SK-N-SH (cell line): ENCODE measurements around the gene LGR6. TPM values are rescaled to one million over a fixed set of nuclear protein-coding genes. Genes with fewer than 3 reads are reported as not detected.

Source experiments
- CTCF ChIA-PET: fragments of 300-600, 350-600 bp; formaldehyde crosslinking; extraction: SDS; loops from one replicate; lab custom pipeline; 2021; lab: Yijun Ruan, JAX
- POLR2A ChIA-PET: fragments of 350-600 bp; sonication (Branson Sonifier 250); formaldehyde crosslinking; extraction: SDS; loops from one replicate; lab custom pipeline; 2020; ENCODE audit warnings: antibody characterized with exemption, inconsistent platforms; lab: Yijun Ruan, JAX
- DNase-seq: peaks from one replicate; pipeline ENCODE4 v3.0.0; 2012
- H2AFZ ChIP-seq: fragments of 200-600 bp; sonication (generic); 2 replicates; pipeline ENCODE4 v1.8.1; 2016; ENCODE audit warnings: antibody characterized with exemption, mild to moderate bottlenecking, low read depth
- H3F3A ChIP-seq: fragments of 200-600 bp; sonication (generic); replicated peaks from 2 replicates; pipeline ENCODE3; 2016; ENCODE audit warnings: antibody characterized with exemption, mild to moderate bottlenecking; ENCODE audit not compliant: insufficient read depth
- H3K27ac ChIP-seq, 2 experiments: fragments of 200-500 bp in 1 of 2; fragments of 200-600 bp in 1 of 2; sonication (Bioruptor generic) in 1 of 2; sonication (generic), shearing (Covaris generic) in 1 of 2; 2 replicates each; pipeline versions ENCODE4 v1.5.1 to v1.6.1; 2014 to 2016; ENCODE audit warnings: low read depth in 2 of 2, inconsistent platforms in 1 of 2, low read length in 1 of 2, mild to moderate bottlenecking in 1 of 2, mixed read lengths in 1 of 2
- H3K27me3 ChIP-seq: fragments of 200-600 bp; sonication (generic), shearing (Covaris generic); 2 replicates; pipeline ENCODE4 v1.6.1; 2016; ENCODE audit warnings: mixed run types; ENCODE audit not compliant: insufficient read depth
- H3K36me3 ChIP-seq, 2 experiments: fragments of 200-500 bp in 1 of 2; fragments of 200-600 bp in 1 of 2; sonication (Bioruptor generic) in 1 of 2; sonication (generic) in 1 of 2; replicated peaks in 1 of 2; 2 replicates each; pipeline versions ENCODE3 to v1.5.1; 2014 to 2016; ENCODE audit warnings: low read length in 1 of 2, mild to moderate bottlenecking in 1 of 2; ENCODE audit not compliant: insufficient read depth in 2 of 2, control insufficient read depth in 1 of 2
- H3K4me1 ChIP-seq, 2 experiments: fragments of 200-500 bp in 1 of 2; fragments of 200-600 bp in 1 of 2; sonication (Bioruptor generic) in 1 of 2; sonication (generic), shearing (Covaris generic) in 1 of 2; 2 replicates each; pipeline versions ENCODE4 v1.5.1 to v1.6.1; 2014 to 2016; ENCODE audit warnings: low read depth in 1 of 2, low read length in 1 of 2, mixed run types in 1 of 2; ENCODE audit not compliant: insufficient read depth in 2 of 2, control insufficient read depth in 1 of 2
- H3K4me2 ChIP-seq: fragments of 200-600 bp; sonication (generic), shearing (Covaris generic); 2 replicates; pipeline ENCODE4 v1.6.1; 2017; ENCODE audit warnings: mixed run types
- H3K4me3 ChIP-seq, 2 experiments: fragments of 200-500 bp in 1 of 2; fragments of 200-600 bp in 1 of 2; sonication (Bioruptor generic) in 1 of 2; sonication (generic), shearing (Covaris generic) in 1 of 2; 2 replicates each; pipeline versions ENCODE4 v1.5.1 to v1.8.1; 2014 to 2016; ENCODE audit warnings: low read depth in 2 of 2, inconsistent platforms in 1 of 2, low read length in 1 of 2, mild to moderate bottlenecking in 1 of 2, mixed read lengths in 1 of 2, moderate library complexity in 1 of 2
- H3K79me2 ChIP-seq: fragments of 200-600 bp; sonication (generic); 2 replicates; pipeline ENCODE4 v1.8.1; 2017; ENCODE audit warnings: mild to moderate bottlenecking; ENCODE audit not compliant: insufficient read depth
- H3K9ac ChIP-seq: fragments of 200-600 bp; sonication (generic); 2 replicates; pipeline ENCODE4 v1.6.1; 2017; ENCODE audit warnings: mixed run types
- H3K9me2 ChIP-seq: fragments of 200-600 bp; sonication (generic); 2 replicates; pipeline ENCODE4 v1.6.1; 2017; ENCODE audit warnings: mixed run types
- H3K9me3 ChIP-seq: fragments of 200-600 bp; sonication (generic); 2 replicates; pipeline ENCODE4 v1.6.1; 2017; ENCODE audit warnings: mixed run types, mild to moderate bottlenecking, moderate library complexity
- H4K20me1 ChIP-seq: fragments of 200-600 bp; sonication (generic); 2 replicates; pipeline ENCODE4 v1.6.1; 2017; ENCODE audit warnings: mild to moderate bottlenecking, mixed run types; ENCODE audit not compliant: insufficient read depth
- FOXJ3 ChIP-seq: sonication (generic); formaldehyde crosslinking; IDR thresholded peaks from 2 replicates; pipeline ENCODE4 v1.5.1; 2020; ENCODE audit warnings: mild to moderate bottlenecking, missing genetic modification reagents
- GATA2 ChIP-seq: sonication (generic); formaldehyde crosslinking; IDR thresholded peaks from 2 replicates; pipeline ENCODE4 v1.5.0; 2020; ENCODE audit warnings: mild to moderate bottlenecking, missing genetic modification reagents
- JUND ChIP-seq: IDR thresholded peaks from 2 replicates; pipeline ENCODE4 v1.4.0; 2012
- NFIC ChIP-seq: IDR thresholded peaks from 2 replicates; pipeline ENCODE4 v1.4.0; 2012; ENCODE audit warnings: borderline replicate concordance
- RAD21 ChIP-seq: IDR thresholded peaks from 2 replicates; pipeline ENCODE4 v1.6.1; 2012; ENCODE audit warnings: mild to moderate bottlenecking, low read length
- RCOR1 ChIP-seq: fragments of 150-350 bp; IDR thresholded peaks from 2 replicates; pipeline ENCODE4 v1.6.1; 2017; ENCODE audit warnings: antibody characterized with exemption, low read length
- RXRA ChIP-seq: IDR thresholded peaks from 2 replicates; pipeline ENCODE4 v1.4.0; 2012; ENCODE audit warnings: low read depth, mild to moderate bottlenecking, borderline replicate concordance
- SIN3A ChIP-seq: IDR thresholded peaks from 2 replicates; pipeline ENCODE4 v1.6.1; 2012; ENCODE audit warnings: low read depth, mild to moderate bottlenecking, low read length, moderate library complexity, borderline replicate concordance
- TEAD4 ChIP-seq: IDR thresholded peaks from 2 replicates; pipeline ENCODE4 v1.4.0; 2012; ENCODE audit warnings: mild to moderate bottlenecking, borderline replicate concordance; ENCODE audit not compliant: insufficient read depth
- WGBS: methylation state at CpG from one replicate; pipeline ENCODE4 v1.1.6; 2017; ENCODE audit warnings: low lambda C conversion rate; 5-methylcytosine and 5-hydroxymethylcytosine counted together
- polyA plus RNA-seq, 3 experiments: library from polyadenylated mRNA; depleted of rRNA; stranded (reverse); fragments of >200 nt; gene quantifications; 2 replicates each; pipeline ENCODE4 v1.2.3, GENCODE V29; 2012
- TF ChIP-seq, protein P1 (sequence below): IDR thresholded peaks from 2 replicates; pipeline ENCODE4 v1.6.1; 2012; ENCODE audit warnings: mild to moderate bottlenecking, low read depth, low read length, moderate library complexity
- TF ChIP-seq, protein P2 (sequence below): fragments of 200-600 bp; sonication (generic); IDR thresholded peaks from 2 replicates; pipeline ENCODE4 v1.6.1; 2017; ENCODE audit warnings: antibody characterized with exemption, mild to moderate bottlenecking, moderate library complexity
- TF ChIP-seq, protein P3 (sequence below): IDR thresholded peaks from 2 replicates; pipeline ENCODE4 v1.4.0; 2012; ENCODE audit warnings: low read depth, borderline replicate concordance

LGR6 gene
- polyA plus RNA-seq, 1 of the 3 experiments (the other 2 are of a cell fraction): 0.03 TPM

DNA sequence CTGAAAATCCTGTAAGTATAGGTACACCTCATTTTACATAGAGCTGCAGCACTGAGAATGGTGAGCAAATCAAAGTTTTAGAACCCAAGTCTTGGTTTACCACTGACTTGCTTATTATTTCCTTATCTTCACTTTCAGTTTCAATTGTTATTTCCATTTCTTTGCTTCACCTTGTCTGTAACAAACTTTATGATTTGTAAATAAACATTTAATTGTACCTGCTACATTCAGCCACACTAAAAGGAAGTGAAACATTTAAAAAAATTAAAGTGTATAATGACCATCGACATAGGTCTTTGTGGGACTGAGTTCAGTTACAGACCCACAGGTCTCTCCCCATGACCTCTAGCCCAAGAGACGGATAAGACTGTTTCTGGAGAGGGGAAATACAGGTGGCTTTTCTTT is 34.4 kb downstream of the LGR6 start:
- ChIA-PET POLR2A (no interaction called here), CTCF (interaction anchor here (1.0 kb wide), 1 partner anchor 88 kb away, joined by 4 read pairs; no protein-coding TSS in a partner anchor)
- Histone ChIP-seq H3K4me3 (no peak overlapping the region), H3K36me3 (no peaks in the 10 kb centered on the region), H3K9me3 (no peaks in the 10 kb centered on the region), H4K20me1 (no peaks in the 10 kb centered on the region), H2AFZ (no peak overlapping the region), H3K27me3 (peaks cover 13% of the 10 kb centered on the region), H3K79me2 (no peaks in the 10 kb centered on the region), H3K9me2 (no peaks in the 10 kb centered on the region), H3K27ac (no peak overlapping the region), H3K9ac (no peak overlapping the region), H3K4me2 (no peak overlapping the region), H3K4me1 (no peaks in the 10 kb centered on the region), H3F3A (no peaks in the 10 kb centered on the region)
- 73% methylated on average over 2 of the region's 2 CpGs for WGBS
- TF ChIP-seq, protein P1, sequence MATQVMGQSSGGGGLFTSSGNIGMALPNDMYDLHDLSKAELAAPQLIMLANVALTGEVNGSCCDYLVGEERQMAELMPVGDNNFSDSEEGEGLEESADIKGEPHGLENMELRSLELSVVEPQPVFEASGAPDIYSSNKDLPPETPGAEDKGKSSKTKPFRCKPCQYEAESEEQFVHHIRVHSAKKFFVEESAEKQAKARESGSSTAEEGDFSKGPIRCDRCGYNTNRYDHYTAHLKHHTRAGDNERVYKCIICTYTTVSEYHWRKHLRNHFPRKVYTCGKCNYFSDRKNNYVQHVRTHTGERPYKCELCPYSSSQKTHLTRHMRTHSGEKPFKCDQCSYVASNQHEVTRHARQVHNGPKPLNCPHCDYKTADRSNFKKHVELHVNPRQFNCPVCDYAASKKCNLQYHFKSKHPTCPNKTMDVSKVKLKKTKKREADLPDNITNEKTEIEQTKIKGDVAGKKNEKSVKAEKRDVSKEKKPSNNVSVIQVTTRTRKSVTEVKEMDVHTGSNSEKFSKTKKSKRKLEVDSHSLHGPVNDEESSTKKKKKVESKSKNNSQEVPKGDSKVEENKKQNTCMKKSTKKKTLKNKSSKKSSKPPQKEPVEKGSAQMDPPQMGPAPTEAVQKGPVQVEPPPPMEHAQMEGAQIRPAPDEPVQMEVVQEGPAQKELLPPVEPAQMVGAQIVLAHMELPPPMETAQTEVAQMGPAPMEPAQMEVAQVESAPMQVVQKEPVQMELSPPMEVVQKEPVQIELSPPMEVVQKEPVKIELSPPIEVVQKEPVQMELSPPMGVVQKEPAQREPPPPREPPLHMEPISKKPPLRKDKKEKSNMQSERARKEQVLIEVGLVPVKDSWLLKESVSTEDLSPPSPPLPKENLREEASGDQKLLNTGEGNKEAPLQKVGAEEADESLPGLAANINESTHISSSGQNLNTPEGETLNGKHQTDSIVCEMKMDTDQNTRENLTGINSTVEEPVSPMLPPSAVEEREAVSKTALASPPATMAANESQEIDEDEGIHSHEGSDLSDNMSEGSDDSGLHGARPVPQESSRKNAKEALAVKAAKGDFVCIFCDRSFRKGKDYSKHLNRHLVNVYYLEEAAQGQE: no peak
- no peak for TF ChIP-seq RCOR1
- TF ChIP-seq, protein P2, sequence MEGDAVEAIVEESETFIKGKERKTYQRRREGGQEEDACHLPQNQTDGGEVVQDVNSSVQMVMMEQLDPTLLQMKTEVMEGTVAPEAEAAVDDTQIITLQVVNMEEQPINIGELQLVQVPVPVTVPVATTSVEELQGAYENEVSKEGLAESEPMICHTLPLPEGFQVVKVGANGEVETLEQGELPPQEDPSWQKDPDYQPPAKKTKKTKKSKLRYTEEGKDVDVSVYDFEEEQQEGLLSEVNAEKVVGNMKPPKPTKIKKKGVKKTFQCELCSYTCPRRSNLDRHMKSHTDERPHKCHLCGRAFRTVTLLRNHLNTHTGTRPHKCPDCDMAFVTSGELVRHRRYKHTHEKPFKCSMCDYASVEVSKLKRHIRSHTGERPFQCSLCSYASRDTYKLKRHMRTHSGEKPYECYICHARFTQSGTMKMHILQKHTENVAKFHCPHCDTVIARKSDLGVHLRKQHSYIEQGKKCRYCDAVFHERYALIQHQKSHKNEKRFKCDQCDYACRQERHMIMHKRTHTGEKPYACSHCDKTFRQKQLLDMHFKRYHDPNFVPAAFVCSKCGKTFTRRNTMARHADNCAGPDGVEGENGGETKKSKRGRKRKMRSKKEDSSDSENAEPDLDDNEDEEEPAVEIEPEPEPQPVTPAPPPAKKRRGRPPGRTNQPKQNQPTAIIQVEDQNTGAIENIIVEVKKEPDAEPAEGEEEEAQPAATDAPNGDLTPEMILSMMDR: no peak
- TF ChIP-seq SIN3A: no peak
- TF ChIP-seq JUND: no peak
- TF ChIP-seq FOXJ3 (CRISPR knock-in tag): no peak
- no peak for TF ChIP-seq RXRA
- no peak for TF ChIP-seq NFIC
- TF ChIP-seq GATA2: no peak
- TF ChIP-seq TEAD4: no peak
- no peak for TF ChIP-seq RAD21
- TF ChIP-seq, protein P3, sequence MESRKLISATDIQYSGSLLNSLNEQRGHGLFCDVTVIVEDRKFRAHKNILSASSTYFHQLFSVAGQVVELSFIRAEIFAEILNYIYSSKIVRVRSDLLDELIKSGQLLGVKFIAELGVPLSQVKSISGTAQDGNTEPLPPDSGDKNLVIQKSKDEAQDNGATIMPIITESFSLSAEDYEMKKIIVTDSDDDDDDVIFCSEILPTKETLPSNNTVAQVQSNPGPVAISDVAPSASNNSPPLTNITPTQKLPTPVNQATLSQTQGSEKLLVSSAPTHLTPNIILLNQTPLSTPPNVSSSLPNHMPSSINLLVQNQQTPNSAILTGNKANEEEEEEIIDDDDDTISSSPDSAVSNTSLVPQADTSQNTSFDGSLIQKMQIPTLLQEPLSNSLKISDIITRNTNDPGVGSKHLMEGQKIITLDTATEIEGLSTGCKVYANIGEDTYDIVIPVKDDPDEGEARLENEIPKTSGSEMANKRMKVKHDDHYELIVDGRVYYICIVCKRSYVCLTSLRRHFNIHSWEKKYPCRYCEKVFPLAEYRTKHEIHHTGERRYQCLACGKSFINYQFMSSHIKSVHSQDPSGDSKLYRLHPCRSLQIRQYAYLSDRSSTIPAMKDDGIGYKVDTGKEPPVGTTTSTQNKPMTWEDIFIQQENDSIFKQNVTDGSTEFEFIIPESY: no peak
- DNase-seq: no peak
